ENCODE results near the gene HNRNPUL2. TPM values are rescaled to one million over a fixed set of nuclear protein-coding genes. Genes with fewer than 3 reads are reported as not detected.
"Not testable (repeated sequence)": the region's sequence is repeated elsewhere in the genome, so short reads cannot be mapped to it uniquely, and the experiment has no call there.

HNRNPUL2 gene
- total RNA-seq, result 10 to 100 TPM; 54.0 to 60.1 TPM

GRCh38 chr11:62727165-62727871, at the start of gene HNRNPUL2:
TSS of gene HNRNPUL2 (minus strand) at chr11:62727457. CDS start at chr11:62727156, 301 bp downstream.
- Mint-ChIP-seq H3K4me3 (peak within 1 kb of the TSS; percentile 95), H3K27me3 (no peaks in the 10 kb centered on the region), H3K9me3 (no peaks in the 10 kb centered on the region), H3K36me3 (ENCODE audit: low read depth) (peaks cover 92% of the 10 kb centered on the region), H3K27ac (peak within 1 kb of the TSS; percentile 97), H3K4me1 (peaks cover 15% of the 10 kb centered on the region)
- ATAC-seq (replicated peaks), result peak; percentile 87

GRCh38 chr11:62775646-62776045, 48.4 kb upstream of the HNRNPUL2 start:
- Mint-ChIP-seq H3K36me3 (ENCODE audit: low read depth) (peaks cover 42% of the 10 kb centered on the region), H3K4me3 (no peak overlapping the region), H3K4me1 (peaks cover 15% of the 10 kb centered on the region), H3K9me3 (no peaks in the 10 kb centered on the region), H3K27me3 (no peaks in the 10 kb centered on the region), H3K27ac (peak overlapping the region; percentile 76)
- ATAC-seq (replicated peaks), result no peak

GRCh38 chr11:62774407-62774806, 47.1 kb upstream of the HNRNPUL2 start:
- Mint-ChIP-seq H3K36me3 (ENCODE audit: low read depth) (peaks cover 36% of the 10 kb centered on the region), H3K4me3 (no peak overlapping the region), H3K4me1 (peaks cover 24% of the 10 kb centered on the region), H3K9me3 (no peaks in the 10 kb centered on the region), H3K27me3 (no peaks in the 10 kb centered on the region), H3K27ac (no peak overlapping the region)
- no peak for ATAC-seq (replicated peaks)

GRCh38 chr11:62771144-62772021, 44.1 kb upstream of the HNRNPUL2 start, which contains the start of gene TAF6L:
TSS of gene TAF6L (plus strand) at chr11:62771396. CDS start at chr11:62775784, 4,388 bp downstream.
- peak; percentile 93 for ATAC-seq (replicated peaks)
- Mint-ChIP-seq H3K27me3 (no peaks in the 10 kb centered on the region), H3K27ac (peak within 1 kb of the TSS; percentile 89), H3K4me3 (peak within 1 kb of the TSS; percentile 93), H3K36me3 (ENCODE audit: low read depth) (peaks cover 31% of the 10 kb centered on the region), H3K4me1 (peaks cover 17% of the 10 kb centered on the region), H3K9me3 (no peaks in the 10 kb centered on the region)

GRCh38 chr11:62770778-62771143, 43.5 kb upstream of the HNRNPUL2 start:
- no peaks in the 10 kb centered on the region for H3K27me3 Mint-ChIP-seq
- H3K36me3 Mint-ChIP-seq (ENCODE audit: low read depth), result peaks cover 31% of the 10 kb centered on the region
- H3K27ac Mint-ChIP-seq, result peak overlapping the region; percentile 89
- H3K4me3 Mint-ChIP-seq, result peak overlapping the region; percentile 93
- no peak for ATAC-seq (replicated peaks)
- H3K4me1 Mint-ChIP-seq, result peaks cover 17% of the 10 kb centered on the region
- H3K9me3 Mint-ChIP-seq, result no peaks in the 10 kb centered on the region

- H3K4me3 Mint-ChIP-seq, result peak overlapping the region; percentile 97
- not testable (repeated sequence) for H3K4me1 Mint-ChIP-seq, H3K9me3 Mint-ChIP-seq, H3K27me3 Mint-ChIP-seq
- H3K27ac Mint-ChIP-seq, result peak overlapping the region; percentile 93
- ATAC-seq (replicated peaks), result peak; percentile 1
- H3K36me3 Mint-ChIP-seq (ENCODE audit: low read depth), result peaks cover 25% of the 10 kb centered on the region
Measured at GRCh38 chr11:62760867-62761227, 33.6 kb upstream of the HNRNPUL2 start.

GRCh38 chr11:62757846-62758788, 30.9 kb upstream of the HNRNPUL2 start:
- peaks cover 9% of the 10 kb centered on the region for H3K4me1 Mint-ChIP-seq
- H3K27me3 Mint-ChIP-seq, result no peaks in the 10 kb centered on the region
- H3K27ac Mint-ChIP-seq, result no peak overlapping the region
- no peak overlapping the region for H3K4me3 Mint-ChIP-seq
- peaks cover 15% of the 10 kb centered on the region for H3K36me3 Mint-ChIP-seq (ENCODE audit: low read depth)
- no peak for ATAC-seq (replicated peaks)
- no peaks in the 10 kb centered on the region for H3K9me3 Mint-ChIP-seq

- Mint-ChIP-seq H3K9me3 (no peaks in the 10 kb centered on the region), H3K4me1 (peaks cover 4% of the 10 kb centered on the region), H3K27ac (no peak overlapping the region), H3K27me3 (no peaks in the 10 kb centered on the region), H3K36me3 (ENCODE audit: low read depth) (peaks cover 9% of the 10 kb centered on the region), H3K4me3 (peak overlapping the region; percentile 86)
- ATAC-seq (replicated peaks), result no peak
Measured at GRCh38 chr11:62755086-62755615, 27.9 kb upstream of the HNRNPUL2 start.

- Mint-ChIP-seq H3K4me1 (peaks cover 7% of the 10 kb centered on the region), H3K36me3 (ENCODE audit: low read depth) (peaks cover 14% of the 10 kb centered on the region), H3K27ac (peak within 1 kb of the TSS; percentile 95), H3K27me3 (no peaks in the 10 kb centered on the region), H3K4me3 (peak within 1 kb of the TSS; percentile 86), H3K9me3 (no peaks in the 10 kb centered on the region)
- ATAC-seq (replicated peaks), result peak; percentile 98
Measured at GRCh38 chr11:62753736-62754603, 26.7 kb upstream of the HNRNPUL2 start, which contains the start of gene ZBTB3. TSS of gene ZBTB3 (minus strand) at chr11:62754160. CDS start at chr11:62753664, 496 bp downstream.

GRCh38 chr11:62752994-62753735, 25.9 kb upstream of the HNRNPUL2 start:
- H3K4me3 Mint-ChIP-seq, result peak overlapping the region; percentile 86
- H3K27ac Mint-ChIP-seq, result peak overlapping the region; percentile 95
- no peaks in the 10 kb centered on the region for H3K27me3 Mint-ChIP-seq
- H3K36me3 Mint-ChIP-seq (ENCODE audit: low read depth), result peaks cover 19% of the 10 kb centered on the region
- peaks cover 10% of the 10 kb centered on the region for H3K4me1 Mint-ChIP-seq
- H3K9me3 Mint-ChIP-seq, result no peaks in the 10 kb centered on the region
- ATAC-seq (replicated peaks), result no peak

GRCh38 chr11:62752177-62752785, 25.0 kb upstream of the HNRNPUL2 start:
- H3K27me3 Mint-ChIP-seq, result no peaks in the 10 kb centered on the region
- no peak overlapping the region for H3K27ac Mint-ChIP-seq
- peaks cover 10% of the 10 kb centered on the region for H3K4me1 Mint-ChIP-seq
- peaks cover 19% of the 10 kb centered on the region for H3K36me3 Mint-ChIP-seq (ENCODE audit: low read depth)
- H3K4me3 Mint-ChIP-seq, result peak overlapping the region; percentile 86
- H3K9me3 Mint-ChIP-seq, result no peaks in the 10 kb centered on the region
- ATAC-seq (replicated peaks), result no peak

- not testable (repeated sequence) for H3K4me3 Mint-ChIP-seq; H3K9me3 Mint-ChIP-seq; H3K27me3 Mint-ChIP-seq; ATAC-seq (replicated peaks); H3K27ac Mint-ChIP-seq
- H3K4me1 Mint-ChIP-seq, result peaks cover 10% of the 10 kb centered on the region
- H3K36me3 Mint-ChIP-seq (ENCODE audit: low read depth), result peaks cover 19% of the 10 kb centered on the region
Measured at GRCh38 chr11:62749931-62750330, 22.7 kb upstream of the HNRNPUL2 start.
